ENCODE data around the gene CELSR1.
A peak's percentile ranks its signal among the peaks of the same experiment; 100 is the strongest.

The CELSR1 gene

DNA sequence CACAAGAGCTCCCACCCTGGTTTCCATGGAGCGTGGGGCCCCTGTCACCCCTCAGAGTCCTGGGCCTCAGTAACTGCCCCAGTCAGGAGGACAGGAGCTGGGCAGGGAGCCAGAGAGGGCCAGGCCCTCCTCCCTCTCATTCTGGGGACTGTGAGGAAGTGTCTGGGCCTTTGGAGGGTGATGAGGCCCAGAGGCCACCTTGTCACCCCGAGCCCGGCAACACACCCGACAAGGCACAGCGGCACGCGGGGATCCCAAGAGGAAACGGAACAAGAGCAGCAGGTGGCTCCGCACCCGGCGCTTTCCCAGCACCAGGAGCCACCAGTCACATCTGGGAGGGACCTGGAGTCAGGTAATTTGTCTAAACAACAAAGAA, 72.1 kb downstream of the CELSR1 start:
- no peak for DNase-seq (ENCODE audit: insufficient read length, low spot score)
- FAIRE-seq, result no peak

DNA sequence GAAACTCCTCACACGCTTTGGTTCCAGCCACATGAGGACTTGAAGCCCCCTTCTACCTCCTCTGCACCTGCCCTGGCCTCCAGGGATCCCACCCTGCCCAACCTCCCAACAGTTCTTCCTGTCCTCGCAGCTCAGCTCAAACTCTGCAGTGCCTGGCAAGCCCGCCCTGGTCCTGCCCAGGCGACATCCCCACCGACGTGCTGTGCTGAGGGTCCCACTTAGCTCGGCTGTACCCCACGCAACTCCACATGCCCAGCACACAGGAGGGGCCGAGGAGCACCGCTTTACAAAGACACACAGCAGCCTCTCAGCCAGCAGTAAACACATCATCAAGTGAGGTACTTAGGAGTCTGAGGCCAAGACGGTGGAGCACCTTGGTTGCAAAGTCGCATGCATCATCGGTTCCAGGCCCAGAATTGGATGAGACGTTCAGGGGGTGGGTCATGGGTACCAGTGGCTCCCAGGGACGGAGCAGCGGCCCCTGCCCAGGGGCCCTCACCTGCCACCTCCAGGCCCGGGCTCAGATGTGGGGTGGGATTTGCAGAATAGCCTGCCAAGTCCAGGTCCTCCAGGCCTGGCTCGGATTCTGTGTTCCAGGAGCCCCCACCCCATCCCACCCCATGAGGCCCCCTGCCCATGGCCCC, 72.6 kb downstream of the CELSR1 start:
- peak; percentile 33 for FAIRE-seq
- DNase-seq (ENCODE audit: insufficient read length, low spot score), result no peak

- DNase-seq (ENCODE audit: insufficient read length, low spot score), result no peak
- FAIRE-seq, result no peak
Measured at GRCh38 chr22:46464296-46464695, 73.1 kb downstream of the CELSR1 start.

DNA sequence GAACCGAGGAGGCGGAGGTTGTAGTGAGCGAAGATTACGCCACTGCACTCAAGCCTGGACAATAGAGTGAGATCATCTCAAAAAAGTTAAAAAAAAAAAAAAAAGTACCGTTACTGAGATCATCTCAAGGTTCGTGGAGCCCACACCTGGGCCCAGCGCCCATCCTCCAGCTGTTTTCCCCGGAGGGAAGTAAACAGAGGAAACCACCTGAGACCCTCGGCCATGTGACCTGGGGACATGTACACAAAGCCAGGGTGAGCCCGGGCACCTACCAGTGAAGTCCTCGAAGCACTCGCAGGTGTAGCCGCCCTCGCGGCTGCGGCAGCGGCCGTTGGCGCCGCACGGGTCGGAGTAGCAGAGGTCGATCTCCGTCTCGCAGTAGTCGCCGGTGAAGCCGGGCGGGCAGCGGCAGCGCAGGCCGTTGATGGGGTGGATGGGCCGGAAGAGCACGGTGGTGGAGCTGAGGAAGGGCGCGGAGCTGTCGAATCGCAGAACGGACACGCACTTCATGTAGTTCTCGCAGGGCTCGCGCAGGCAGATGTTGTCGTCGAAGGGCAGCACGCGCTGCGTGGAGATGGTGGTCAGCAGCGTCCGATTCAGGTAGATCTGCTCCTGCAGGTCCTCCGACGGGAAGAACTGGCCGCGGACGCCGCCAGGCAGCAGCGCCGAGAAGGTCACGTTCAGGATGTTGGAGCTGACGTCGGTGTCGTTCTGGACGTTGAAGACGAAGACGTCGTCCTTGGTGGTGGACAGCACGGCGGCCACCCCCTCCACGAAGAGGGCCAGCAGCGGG, 73.8 kb downstream of the CELSR1 start:
- no peak for FAIRE-seq
- DNase-seq (ENCODE audit: insufficient read length, low spot score), result no peak

- DNase-seq (ENCODE audit: insufficient read length, low spot score) (peak; percentile 80), FAIRE-seq (peak; percentile 33)
Measured at GRCh38 chr22:46462726-46463371, 74.6 kb downstream of the CELSR1 start.

DNA sequence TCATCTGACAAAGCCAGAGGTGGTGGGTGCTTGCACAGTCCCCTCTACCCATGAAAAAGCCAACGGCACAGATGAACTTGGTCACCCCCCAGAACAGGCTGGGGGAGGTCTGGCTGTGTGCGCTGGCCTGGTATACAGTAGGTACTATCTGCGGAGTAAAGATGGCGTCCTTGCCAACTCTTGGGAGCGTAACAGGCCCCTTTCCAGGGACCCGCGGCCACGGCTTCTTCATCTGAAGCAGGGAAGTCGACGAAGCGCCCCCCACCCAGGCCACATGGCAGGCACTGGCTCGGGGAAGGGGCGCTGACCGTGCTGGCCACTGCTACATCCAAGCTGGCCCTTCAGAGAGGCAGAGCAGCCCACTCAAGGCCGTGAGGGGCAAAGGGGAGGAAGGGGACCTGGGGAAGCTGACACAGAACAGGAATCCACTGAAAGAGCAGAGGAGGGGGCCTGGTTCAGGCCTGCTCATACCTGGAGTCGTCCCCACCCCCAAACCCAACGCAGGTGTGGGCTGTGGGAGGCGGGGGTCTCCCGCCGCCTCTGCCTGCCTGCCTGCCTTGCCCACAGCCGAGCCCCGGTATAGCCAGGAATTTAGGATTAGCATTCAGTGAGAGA, 75.7 kb downstream of the CELSR1 start:
- no peak for DNase-seq (ENCODE audit: insufficient read length, low spot score)
- no peak for FAIRE-seq

- DNase-seq (ENCODE audit: insufficient read length, low spot score), result no peak
- no peak for FAIRE-seq
Measured at GRCh38 chr22:46460857-46461256, 76.6 kb downstream of the CELSR1 start.

DNA sequence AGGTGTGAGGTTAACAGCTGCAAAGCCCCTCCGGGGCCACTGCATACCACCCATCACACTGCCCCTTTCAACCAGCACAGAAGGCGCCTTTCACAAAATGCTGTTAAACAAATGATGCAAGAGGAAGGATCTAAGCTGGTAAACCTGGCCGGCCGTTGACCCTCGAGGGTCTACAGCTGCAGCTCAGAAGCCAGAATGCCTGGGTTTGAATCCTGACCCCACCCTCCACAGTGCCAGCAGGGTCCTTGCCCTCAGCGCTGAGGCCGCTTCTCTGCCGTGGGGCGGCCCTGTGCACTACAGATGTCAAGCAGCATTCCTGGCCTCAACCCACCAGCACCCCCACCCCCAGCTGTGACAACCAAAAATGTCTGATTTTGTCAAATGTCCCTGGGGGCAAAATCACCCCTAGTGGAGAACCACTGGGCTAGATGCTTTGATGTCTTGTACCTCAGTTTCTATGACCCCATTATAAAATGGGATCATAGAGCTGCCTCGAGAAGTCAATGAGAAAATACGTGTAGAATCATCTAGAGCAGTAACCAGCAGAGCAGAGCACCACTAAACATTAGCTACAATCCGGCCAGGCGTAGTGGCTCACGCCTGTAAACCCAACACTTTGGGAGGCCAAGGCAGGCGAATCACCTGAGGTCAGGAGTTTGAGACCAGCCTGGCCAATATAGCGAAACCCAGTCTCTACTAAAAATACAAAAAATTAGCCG, 77.9 kb downstream of the CELSR1 start:
- DNase-seq (ENCODE audit: insufficient read length, low spot score) (no peak), FAIRE-seq (no peak)

GRCh38 chr22:46458525-46458924, 78.9 kb downstream of the CELSR1 start:
- FAIRE-seq, result no peak
- no peak for DNase-seq (ENCODE audit: insufficient read length, low spot score)

GRCh38 chr22:46457502-46458488, 79.6 kb downstream of the CELSR1 start:
- DNase-seq (ENCODE audit: insufficient read length, low spot score), result peak; percentile 77
- peak; percentile 64 for FAIRE-seq

GRCh38 chr22:46456818-46457163, 80.6 kb downstream of the CELSR1 start:
- DNase-seq (ENCODE audit: insufficient read length, low spot score) (no peak), FAIRE-seq (no peak)

- DNase-seq (ENCODE audit: insufficient read length, low spot score) (no peak), FAIRE-seq (no peak)
Measured at GRCh38 chr22:46455446-46455845, 82.0 kb downstream of the CELSR1 start.

GRCh38 chr22:46454504-46455269, 82.7 kb downstream of the CELSR1 start:
- no peak for FAIRE-seq
- DNase-seq (ENCODE audit: insufficient read length, low spot score), result no peak

DNA sequence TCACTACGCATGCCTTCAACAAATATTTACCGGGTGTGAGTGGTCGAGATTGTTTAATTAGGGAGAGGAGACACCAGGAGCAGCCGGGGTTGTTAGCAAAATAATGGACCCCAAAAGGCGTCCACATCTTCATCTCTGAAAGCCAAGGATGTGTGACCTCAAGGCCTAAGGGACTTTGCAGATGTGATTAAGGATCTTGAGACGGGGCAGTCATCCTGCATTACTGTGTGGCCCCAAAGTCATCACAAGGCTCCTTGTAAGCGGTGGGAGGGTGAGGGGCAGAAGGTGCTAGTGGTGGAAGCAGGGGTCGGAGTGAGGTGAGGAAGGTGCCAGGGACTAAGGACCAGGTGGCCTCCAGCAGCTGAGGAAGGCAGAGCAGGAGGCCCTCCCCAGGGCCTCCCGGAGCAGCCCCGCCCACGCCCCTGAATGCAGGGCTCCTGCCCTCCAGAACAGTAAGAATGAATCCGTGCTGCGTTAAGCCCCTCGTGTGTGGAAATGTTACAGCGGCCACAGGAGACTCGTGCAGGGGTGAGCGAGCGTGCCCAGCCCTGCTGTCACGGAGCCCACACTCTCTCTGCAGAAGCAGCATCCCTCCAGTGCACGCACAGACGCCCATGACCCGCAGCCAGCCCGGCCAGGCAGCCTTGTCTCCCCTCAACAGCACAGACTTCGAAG, 83.5 kb downstream of the CELSR1 start:
- no peak for FAIRE-seq

GRCh38 chr22:46453006-46453828, 84.2 kb downstream of the CELSR1 start:
- FAIRE-seq, result no peak
- no peak for DNase-seq (ENCODE audit: insufficient read length, low spot score)

More for the DNA sequence above, 83.5 kb downstream of the CELSR1 start:
- no peak for DNase-seq (ENCODE audit: insufficient read length, low spot score)

DNA sequence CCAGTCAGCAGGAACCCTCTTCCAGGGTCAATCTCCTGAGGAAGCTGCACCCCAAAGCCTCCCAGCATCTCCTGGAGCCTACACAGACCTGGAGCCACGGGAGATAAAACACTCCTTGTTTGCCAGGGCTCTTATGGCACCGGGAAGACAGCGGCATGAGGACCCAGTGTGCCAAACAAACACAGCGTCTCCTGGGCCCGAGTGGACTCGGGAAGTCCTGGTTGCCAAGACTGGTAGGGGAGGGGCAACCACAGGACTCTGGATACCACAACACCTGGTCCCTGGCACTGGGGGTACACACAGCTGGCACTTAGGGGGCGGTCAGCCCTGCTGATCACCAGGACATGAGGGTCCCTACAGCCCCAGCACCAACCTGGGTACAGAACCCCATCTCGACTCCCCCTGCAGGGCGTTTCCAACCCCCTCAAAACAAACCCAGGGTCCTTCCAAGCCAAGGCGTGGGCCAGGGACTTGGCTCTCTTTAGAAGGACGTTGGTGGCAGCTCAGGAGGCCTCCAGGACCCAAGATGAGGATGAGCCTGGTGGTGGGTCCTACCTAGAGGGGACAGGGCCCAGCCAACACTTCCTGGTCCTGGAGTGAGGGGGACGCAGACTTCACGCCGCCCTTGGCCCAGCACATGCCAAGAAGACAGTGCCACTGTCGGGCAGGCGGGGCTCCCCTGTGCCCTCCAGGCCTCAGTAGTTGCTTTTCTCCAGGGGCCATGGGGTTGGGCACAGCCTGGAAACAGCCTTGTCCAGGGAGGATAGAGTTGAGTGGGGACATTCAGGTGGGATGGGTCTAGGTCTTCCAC, 85.0 kb downstream of the CELSR1 start:
- DNase-seq (ENCODE audit: insufficient read length, low spot score), result no peak
- FAIRE-seq, result no peak

- DNase-seq (ENCODE audit: insufficient read length, low spot score) (no peak), FAIRE-seq (no peak)
Measured at GRCh38 chr22:46451741-46452140, 85.7 kb downstream of the CELSR1 start.
